GM12865 (cell line): ENCODE measurements around the gene SERPING1.

Experiments used
- DNase-seq: peaks from one replicate; pipeline ENCODE4 v3.0.0; 2010; ENCODE audit warnings: low read depth
- H3K4me3 ChIP-seq: 2 replicates; pipeline ENCODE4 v1.5.1; 2011; ENCODE audit warnings: mild to moderate bottlenecking, low read depth, low read length, control low read depth
- TF ChIP-seq, protein P1 (sequence below): IDR thresholded peaks from 2 replicates; pipeline ENCODE4 v1.5.1; 2011; ENCODE audit warnings: low read length, control low read depth, low read depth, inconsistent platforms; ENCODE audit not compliant: insufficient read depth; ENCODE audit errors: missing control alignments

The SERPING1 gene

DNA sequence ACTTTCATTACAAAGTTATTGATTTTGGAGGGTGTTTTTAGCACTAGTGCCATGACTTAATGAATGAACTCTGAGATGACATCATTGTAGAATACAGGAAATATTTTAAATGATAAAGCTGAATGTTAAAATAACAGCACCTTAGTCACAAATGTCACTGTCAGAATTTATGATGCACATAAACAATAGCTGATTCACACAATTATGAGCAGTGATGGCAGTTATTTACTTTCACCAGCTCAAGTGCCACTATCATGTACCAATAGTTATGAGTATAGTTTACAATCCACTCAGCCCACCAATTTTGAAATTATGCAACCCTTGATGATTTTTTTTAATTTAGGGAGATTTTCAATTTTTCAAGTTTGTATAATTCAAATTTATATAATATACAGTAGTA, 23.0 kb downstream of the SERPING1 start:
- no peak for DNase-seq
- H3K4me3 ChIP-seq: no peak overlapping the region
- TF ChIP-seq, protein P1, sequence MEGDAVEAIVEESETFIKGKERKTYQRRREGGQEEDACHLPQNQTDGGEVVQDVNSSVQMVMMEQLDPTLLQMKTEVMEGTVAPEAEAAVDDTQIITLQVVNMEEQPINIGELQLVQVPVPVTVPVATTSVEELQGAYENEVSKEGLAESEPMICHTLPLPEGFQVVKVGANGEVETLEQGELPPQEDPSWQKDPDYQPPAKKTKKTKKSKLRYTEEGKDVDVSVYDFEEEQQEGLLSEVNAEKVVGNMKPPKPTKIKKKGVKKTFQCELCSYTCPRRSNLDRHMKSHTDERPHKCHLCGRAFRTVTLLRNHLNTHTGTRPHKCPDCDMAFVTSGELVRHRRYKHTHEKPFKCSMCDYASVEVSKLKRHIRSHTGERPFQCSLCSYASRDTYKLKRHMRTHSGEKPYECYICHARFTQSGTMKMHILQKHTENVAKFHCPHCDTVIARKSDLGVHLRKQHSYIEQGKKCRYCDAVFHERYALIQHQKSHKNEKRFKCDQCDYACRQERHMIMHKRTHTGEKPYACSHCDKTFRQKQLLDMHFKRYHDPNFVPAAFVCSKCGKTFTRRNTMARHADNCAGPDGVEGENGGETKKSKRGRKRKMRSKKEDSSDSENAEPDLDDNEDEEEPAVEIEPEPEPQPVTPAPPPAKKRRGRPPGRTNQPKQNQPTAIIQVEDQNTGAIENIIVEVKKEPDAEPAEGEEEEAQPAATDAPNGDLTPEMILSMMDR: no peak

- TF ChIP-seq, protein P1: no peak
- H3K4me3 ChIP-seq: no peak overlapping the region
- no peak for DNase-seq
Observed at GRCh38 chr11:57622263-57622662, 24.8 kb downstream of the SERPING1 start.

DNA sequence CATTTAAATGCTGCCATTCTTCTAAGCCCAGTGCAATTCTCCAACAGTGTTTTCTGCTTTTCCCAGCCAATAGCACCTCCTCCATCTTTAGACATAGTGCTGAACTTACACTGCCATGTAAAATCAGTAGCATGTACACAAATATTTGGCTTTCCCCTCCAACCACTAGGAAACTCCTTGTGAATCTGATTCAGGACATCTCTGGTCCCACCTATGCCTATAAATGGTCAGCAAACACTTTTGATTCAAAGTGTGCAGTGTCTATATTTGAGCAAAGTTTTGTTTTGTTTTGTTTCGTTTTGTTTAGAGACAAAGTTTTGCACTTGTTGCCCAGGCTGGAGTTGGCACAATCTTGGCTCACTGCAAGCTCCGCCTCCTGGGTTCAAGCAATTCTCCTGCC, 27.4 kb downstream of the SERPING1 start:
- no peak overlapping the region for H3K4me3 ChIP-seq
- TF ChIP-seq, protein P1: no peak
- DNase-seq: no peak

- H3K4me3 ChIP-seq: no peak overlapping the region
- TF ChIP-seq, protein P1: no peak
- DNase-seq: no peak
Observed at GRCh38 chr11:57626895-57627294, 29.4 kb downstream of the SERPING1 start.

- TF ChIP-seq, protein P1: no peak
- DNase-seq: no peak
- no peak overlapping the region for H3K4me3 ChIP-seq
Observed at GRCh38 chr11:57630171-57630570, 32.7 kb downstream of the SERPING1 start.

GRCh38 chr11:57632116-57632515, 34.6 kb downstream of the SERPING1 start:
- no peak overlapping the region for H3K4me3 ChIP-seq
- DNase-seq: no peak
- TF ChIP-seq, protein P1: no peak

GRCh38 chr11:57633394-57634070, 36.0 kb downstream of the SERPING1 start:
- H3K4me3 ChIP-seq: no peak overlapping the region
- no peak for DNase-seq
- TF ChIP-seq, protein P1: no peak
